ENCODE measurements around the gene RASA2.

RASA2 gene

GRCh38 chr3:141537856-141538255 is 51.0 kb downstream of the RASA2 start:
- Histone ChIP-seq H3K4me1 (ENCODE audit: control insufficient read depth, insufficient read depth, low read length) (no peaks in the 10 kb centered on the region), H3K27me3 (ENCODE audit: control insufficient read depth, insufficient read depth, low read length) (no peaks in the 10 kb centered on the region), H3K9me3 (ENCODE audit: control insufficient read depth, insufficient read depth, low read depth, low read length) (no peaks in the 10 kb centered on the region), H3K36me3 (ENCODE audit: control insufficient read depth, insufficient read depth, low read length) (peaks cover 13% of the 10 kb centered on the region), H3K4me3 (ENCODE audit: low read depth, low read length) (no peak overlapping the region), H3K9ac (ENCODE audit: low read length) (no peak overlapping the region), H3K27ac (ENCODE audit: low read depth, low read length) (no peak overlapping the region)

DNA sequence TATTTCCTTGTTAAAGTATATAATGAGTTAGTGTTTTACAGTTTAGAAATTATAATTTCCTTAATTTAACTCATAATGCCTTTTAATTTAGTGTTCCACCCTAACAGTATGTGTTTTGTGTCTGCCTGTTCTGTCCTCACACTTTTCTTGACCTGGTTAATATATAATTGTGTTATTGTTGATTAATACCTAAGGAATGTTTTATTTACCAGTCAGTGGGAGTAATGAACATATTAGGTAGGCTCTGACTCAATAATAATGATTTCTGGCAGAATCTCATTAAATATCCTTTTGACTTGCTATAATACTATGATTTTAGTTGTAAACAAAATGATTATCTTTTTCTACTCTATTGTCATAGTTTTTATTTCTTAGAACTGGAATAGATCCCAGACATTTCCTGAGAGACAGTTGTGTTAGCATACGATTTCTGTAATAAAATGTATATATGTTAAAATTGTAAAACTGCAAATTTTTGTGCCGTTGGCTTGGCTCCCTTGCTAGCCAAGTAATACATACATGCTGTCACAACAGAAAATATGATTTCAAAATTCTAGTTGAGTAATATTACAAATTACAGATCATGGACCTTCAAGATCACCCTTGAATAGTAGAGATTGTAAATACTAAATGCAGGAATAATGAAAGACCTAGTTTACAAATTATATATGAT is 51.9 kb downstream of the RASA2 start:
- H3K9ac ChIP-seq (ENCODE audit: low read length), result no peak overlapping the region
- no peak overlapping the region for H3K4me3 ChIP-seq (ENCODE audit: low read depth, low read length)
- H3K27me3 ChIP-seq (ENCODE audit: control insufficient read depth, insufficient read depth, low read length), result no peaks in the 10 kb centered on the region
- H3K36me3 ChIP-seq (ENCODE audit: control insufficient read depth, insufficient read depth, low read length), result peaks cover 17% of the 10 kb centered on the region
- no peak overlapping the region for H3K27ac ChIP-seq (ENCODE audit: low read depth, low read length)
- H3K4me1 ChIP-seq (ENCODE audit: control insufficient read depth, insufficient read depth, low read length), result no peaks in the 10 kb centered on the region
- H3K9me3 ChIP-seq (ENCODE audit: control insufficient read depth, insufficient read depth, low read depth, low read length), result no peaks in the 10 kb centered on the region

GRCh38 chr3:141539431-141540187 is 52.8 kb downstream of the RASA2 start:
- Histone ChIP-seq H3K27me3 (ENCODE audit: control insufficient read depth, insufficient read depth, low read length) (no peaks in the 10 kb centered on the region), H3K9me3 (ENCODE audit: control insufficient read depth, insufficient read depth, low read depth, low read length) (no peaks in the 10 kb centered on the region), H3K36me3 (ENCODE audit: control insufficient read depth, insufficient read depth, low read length) (peaks cover 18% of the 10 kb centered on the region), H3K9ac (ENCODE audit: low read length) (no peak overlapping the region), H3K4me1 (ENCODE audit: control insufficient read depth, insufficient read depth, low read length) (no peaks in the 10 kb centered on the region), H3K4me3 (ENCODE audit: low read depth, low read length) (no peak overlapping the region), H3K27ac (ENCODE audit: low read depth, low read length) (no peak overlapping the region)

- Histone ChIP-seq H3K9ac (ENCODE audit: low read length) (no peak overlapping the region), H3K36me3 (ENCODE audit: control insufficient read depth, insufficient read depth, low read length) (peaks cover 18% of the 10 kb centered on the region), H3K4me1 (ENCODE audit: control insufficient read depth, insufficient read depth, low read length) (no peaks in the 10 kb centered on the region), H3K27me3 (ENCODE audit: control insufficient read depth, insufficient read depth, low read length) (no peaks in the 10 kb centered on the region), H3K9me3 (ENCODE audit: control insufficient read depth, insufficient read depth, low read depth, low read length) (no peaks in the 10 kb centered on the region), H3K27ac (ENCODE audit: low read depth, low read length) (no peak overlapping the region), H3K4me3 (ENCODE audit: low read depth, low read length) (no peak overlapping the region)
These were observed 53.7 kb downstream of the RASA2 start for GRCh38 chr3:141540531-141540930.

DNA sequence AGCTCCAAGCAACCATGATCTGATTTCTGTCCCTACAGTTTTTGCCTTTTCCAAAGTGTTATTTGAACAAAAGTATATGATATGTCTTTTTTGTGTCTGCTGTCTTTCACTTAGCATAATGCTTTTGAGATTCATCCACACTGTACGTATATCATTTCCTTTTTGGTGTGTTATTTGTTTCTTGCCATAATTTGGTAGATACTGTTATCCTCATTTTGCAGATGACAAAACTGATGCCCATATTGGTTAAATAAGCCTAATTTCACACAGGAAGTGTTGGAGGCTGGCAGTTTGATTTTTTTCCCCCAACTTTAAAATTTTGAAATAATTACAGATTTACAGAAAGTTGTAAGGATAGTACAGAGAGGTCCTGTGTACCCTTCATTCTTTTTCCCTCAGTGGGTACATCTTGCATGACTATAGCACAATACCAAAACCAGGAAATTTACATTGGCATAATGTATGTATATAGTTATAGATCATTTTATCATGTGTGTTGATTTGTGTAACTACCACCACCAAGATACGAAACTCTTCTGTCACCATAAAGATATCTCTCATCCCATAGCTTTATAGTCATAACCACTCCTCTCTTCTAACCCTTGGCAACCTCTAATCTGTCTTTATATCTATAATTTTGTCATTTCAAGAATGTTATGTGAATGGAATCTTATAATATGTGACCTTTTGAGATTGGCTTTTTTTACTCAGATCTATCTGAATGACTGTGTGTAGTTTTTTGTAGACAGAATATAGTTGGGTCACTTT is 55.6 kb downstream of the RASA2 start:
- Histone ChIP-seq H3K9me3 (ENCODE audit: control insufficient read depth, insufficient read depth, low read depth, low read length) (no peaks in the 10 kb centered on the region), H3K9ac (ENCODE audit: low read length) (no peak overlapping the region), H3K27me3 (ENCODE audit: control insufficient read depth, insufficient read depth, low read length) (no peaks in the 10 kb centered on the region), H3K4me1 (ENCODE audit: control insufficient read depth, insufficient read depth, low read length) (no peaks in the 10 kb centered on the region), H3K4me3 (ENCODE audit: low read depth, low read length) (no peak overlapping the region), H3K36me3 (ENCODE audit: control insufficient read depth, insufficient read depth, low read length) (peaks cover 14% of the 10 kb centered on the region), H3K27ac (ENCODE audit: low read depth, low read length) (no peak overlapping the region)

DNA sequence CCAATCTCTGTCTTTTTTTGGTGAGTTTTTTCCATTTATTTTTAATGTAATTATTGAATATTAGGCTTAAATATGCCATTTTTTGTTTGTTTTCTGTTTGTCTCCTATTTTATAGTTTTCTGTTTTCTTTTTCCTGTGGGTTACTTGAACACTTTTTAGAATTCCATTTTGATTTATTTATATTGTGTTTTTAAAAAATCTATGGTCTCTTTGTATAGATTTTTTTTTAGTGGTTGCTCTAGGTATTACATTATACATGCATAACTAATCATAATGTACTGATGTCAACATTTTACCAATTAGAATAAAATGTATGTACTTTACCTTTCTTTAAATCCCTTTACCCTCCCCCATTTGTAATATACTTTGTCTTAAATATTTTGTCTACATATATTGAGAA is 56.2 kb downstream of the RASA2 start:
- H3K27me3 ChIP-seq (ENCODE audit: control insufficient read depth, insufficient read depth, low read length), result no peaks in the 10 kb centered on the region
- H3K4me3 ChIP-seq (ENCODE audit: low read depth, low read length), result no peak overlapping the region
- no peaks in the 10 kb centered on the region for H3K4me1 ChIP-seq (ENCODE audit: control insufficient read depth, insufficient read depth, low read length)
- H3K27ac ChIP-seq (ENCODE audit: low read depth, low read length), result no peak overlapping the region
- no peak overlapping the region for H3K9ac ChIP-seq (ENCODE audit: low read length)
- no peaks in the 10 kb centered on the region for H3K9me3 ChIP-seq (ENCODE audit: control insufficient read depth, insufficient read depth, low read depth, low read length)
- peaks cover 14% of the 10 kb centered on the region for H3K36me3 ChIP-seq (ENCODE audit: control insufficient read depth, insufficient read depth, low read length)

DNA sequence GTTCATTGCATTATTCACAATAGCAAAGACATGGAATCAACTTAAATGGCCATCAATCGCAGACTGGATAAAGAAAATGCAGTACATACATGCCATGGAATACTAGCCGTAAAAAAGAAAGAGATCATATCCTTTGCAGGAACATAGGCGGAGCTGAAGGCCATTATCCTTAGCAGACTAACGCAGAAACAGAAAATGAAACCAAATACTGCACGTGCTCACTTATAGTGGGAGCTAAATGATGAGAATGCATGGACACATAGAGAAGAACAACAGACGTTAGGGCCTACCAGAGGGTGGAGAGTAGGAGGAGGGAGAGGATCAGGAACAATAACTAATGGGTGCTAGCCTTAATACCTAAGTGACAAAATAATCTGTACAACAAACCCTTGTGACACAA is 57.9 kb downstream of the RASA2 start:
- H3K9ac ChIP-seq (ENCODE audit: low read length), result no peak overlapping the region
- peaks cover 14% of the 10 kb centered on the region for H3K36me3 ChIP-seq (ENCODE audit: control insufficient read depth, insufficient read depth, low read length)
- H3K4me3 ChIP-seq (ENCODE audit: low read depth, low read length), result no peak overlapping the region
- H3K4me1 ChIP-seq (ENCODE audit: control insufficient read depth, insufficient read depth, low read length), result no peaks in the 10 kb centered on the region
- no peaks in the 10 kb centered on the region for H3K9me3 ChIP-seq (ENCODE audit: control insufficient read depth, insufficient read depth, low read depth, low read length)
- no peak overlapping the region for H3K27ac ChIP-seq (ENCODE audit: low read depth, low read length)
- no peaks in the 10 kb centered on the region for H3K27me3 ChIP-seq (ENCODE audit: control insufficient read depth, insufficient read depth, low read length)

DNA sequence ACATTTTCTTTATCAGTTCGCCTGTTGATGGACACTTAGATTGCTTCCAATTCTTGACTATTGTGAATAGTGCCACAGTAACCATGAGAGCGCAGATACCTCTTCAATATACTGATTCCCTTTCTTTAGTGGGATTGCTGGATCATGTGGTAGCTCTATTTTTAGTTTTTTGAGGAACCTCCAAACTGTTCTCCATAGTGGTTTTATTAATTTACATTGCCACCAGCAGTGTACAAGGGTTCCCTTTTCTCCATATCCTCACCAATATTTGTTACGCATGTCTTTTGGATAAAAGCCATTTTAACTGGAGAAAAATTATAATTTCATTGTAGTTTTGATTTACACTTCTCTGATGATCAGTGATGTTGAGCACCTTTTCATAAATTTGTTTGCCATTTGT is 59.3 kb downstream of the RASA2 start:
- no peak overlapping the region for H3K27ac ChIP-seq (ENCODE audit: low read depth, low read length)
- H3K9me3 ChIP-seq (ENCODE audit: control insufficient read depth, insufficient read depth, low read depth, low read length), result no peaks in the 10 kb centered on the region
- H3K4me3 ChIP-seq (ENCODE audit: low read depth, low read length), result no peak overlapping the region
- H3K27me3 ChIP-seq (ENCODE audit: control insufficient read depth, insufficient read depth, low read length), result no peaks in the 10 kb centered on the region
- H3K4me1 ChIP-seq (ENCODE audit: control insufficient read depth, insufficient read depth, low read length), result no peaks in the 10 kb centered on the region
- H3K36me3 ChIP-seq (ENCODE audit: control insufficient read depth, insufficient read depth, low read length), result peaks cover 14% of the 10 kb centered on the region
- H3K9ac ChIP-seq (ENCODE audit: low read length), result no peak overlapping the region

DNA sequence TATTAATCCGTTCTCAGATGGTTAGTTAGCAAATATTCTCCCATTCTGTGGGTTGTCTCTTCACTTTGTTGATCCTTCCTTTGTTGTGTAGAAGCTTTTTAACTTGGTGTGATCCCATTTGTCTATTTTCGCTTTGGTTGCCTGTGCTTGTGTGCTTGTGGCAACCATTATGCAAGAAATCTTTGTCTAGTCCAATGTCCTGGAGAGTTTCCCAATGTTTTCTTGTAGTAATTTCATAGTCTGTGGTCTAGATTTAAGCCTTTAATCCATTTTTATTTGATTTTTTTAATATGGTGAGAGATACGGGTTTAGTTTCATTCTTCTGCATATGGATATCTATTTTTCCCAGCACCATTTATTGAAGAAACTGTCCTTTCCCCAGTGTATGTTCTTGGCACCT is 59.8 kb downstream of the RASA2 start:
- H3K36me3 ChIP-seq (ENCODE audit: control insufficient read depth, insufficient read depth, low read length), result peaks cover 14% of the 10 kb centered on the region
- no peak overlapping the region for H3K4me3 ChIP-seq (ENCODE audit: low read depth, low read length)
- no peak overlapping the region for H3K27ac ChIP-seq (ENCODE audit: low read depth, low read length)
- H3K4me1 ChIP-seq (ENCODE audit: control insufficient read depth, insufficient read depth, low read length), result no peaks in the 10 kb centered on the region
- no peaks in the 10 kb centered on the region for H3K27me3 ChIP-seq (ENCODE audit: control insufficient read depth, insufficient read depth, low read length)
- no peak overlapping the region for H3K9ac ChIP-seq (ENCODE audit: low read length)
- H3K9me3 ChIP-seq (ENCODE audit: control insufficient read depth, insufficient read depth, low read depth, low read length), result no peaks in the 10 kb centered on the region

DNA sequence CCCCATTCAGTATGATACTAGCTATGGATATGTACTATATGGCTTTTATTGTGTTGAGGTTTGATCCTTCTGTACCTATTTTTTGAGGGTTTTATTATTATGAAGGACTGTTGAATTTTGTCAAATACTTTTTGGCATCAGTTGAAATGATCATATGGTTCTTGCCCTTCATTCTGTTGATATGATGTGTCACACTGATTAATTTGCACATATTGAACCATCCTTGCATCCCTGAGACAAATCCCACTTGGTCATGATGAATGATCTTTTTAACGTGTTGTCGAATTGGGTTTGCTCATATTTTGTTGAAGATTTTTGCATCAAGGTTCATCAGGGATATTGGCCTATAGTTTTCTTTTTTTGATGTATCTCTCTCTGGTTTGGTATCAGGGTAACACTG is 61.0 kb downstream of the RASA2 start:
- H3K9me3 ChIP-seq (ENCODE audit: control insufficient read depth, insufficient read depth, low read depth, low read length), result no peaks in the 10 kb centered on the region
- no peaks in the 10 kb centered on the region for H3K27me3 ChIP-seq (ENCODE audit: control insufficient read depth, insufficient read depth, low read length)
- H3K4me3 ChIP-seq (ENCODE audit: low read depth, low read length), result no peak overlapping the region
- H3K36me3 ChIP-seq (ENCODE audit: control insufficient read depth, insufficient read depth, low read length), result peaks cover 11% of the 10 kb centered on the region
- H3K9ac ChIP-seq (ENCODE audit: low read length), result no peak overlapping the region
- H3K27ac ChIP-seq (ENCODE audit: low read depth, low read length), result no peak overlapping the region
- H3K4me1 ChIP-seq (ENCODE audit: control insufficient read depth, insufficient read depth, low read length), result no peaks in the 10 kb centered on the region
